GM21576 (cell line): Measurements from ENCODE around the gene UROD.
"Not testable (repeated sequence)": the region's sequence is repeated elsewhere in the genome, so short reads cannot be mapped to it uniquely, and the experiment has no call there.

Experiments
- ATAC-seq: cut with Tn5 transposase; IDR thresholded peaks from one replicate; pipeline ENCODE4 v1.9.1; 2021; ENCODE audit warnings: mild to moderate bottlenecking, moderate library complexity; ENCODE audit not compliant: unreplicated experiment

The UROD gene

DNA sequence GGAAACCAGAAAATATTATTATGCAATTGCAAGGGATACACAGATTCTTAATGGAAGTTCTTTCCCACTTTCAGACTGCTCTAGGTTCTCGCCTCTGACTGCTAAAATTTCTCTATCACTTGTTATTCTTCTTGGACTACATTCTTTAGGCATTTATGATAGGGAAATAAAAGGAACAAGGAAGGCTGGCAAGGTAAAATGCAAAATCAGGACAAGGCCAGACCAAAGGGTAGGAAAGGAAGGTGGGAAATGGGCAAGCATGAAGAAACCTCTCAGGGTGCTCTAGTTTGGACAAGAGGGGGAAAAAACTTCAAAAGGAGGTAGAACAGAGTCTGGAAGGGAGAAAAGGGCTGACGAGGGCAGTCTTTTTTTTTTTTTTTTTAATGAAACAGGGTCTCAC, 26.2 kb downstream of the UROD start:
- no peak for ATAC-seq

- no peak for ATAC-seq
Measured at GRCh38 chr1:45038661-45039364, 26.8 kb downstream of the UROD start.

GRCh38 chr1:45040297-45040696, 28.2 kb downstream of the UROD start:
- ATAC-seq: no peak

- ATAC-seq: no peak
Measured at GRCh38 chr1:45043094-45043493, 31.0 kb downstream of the UROD start.

GRCh38 chr1:45044916-45045315, 32.9 kb downstream of the UROD start:
- no peak for ATAC-seq

DNA sequence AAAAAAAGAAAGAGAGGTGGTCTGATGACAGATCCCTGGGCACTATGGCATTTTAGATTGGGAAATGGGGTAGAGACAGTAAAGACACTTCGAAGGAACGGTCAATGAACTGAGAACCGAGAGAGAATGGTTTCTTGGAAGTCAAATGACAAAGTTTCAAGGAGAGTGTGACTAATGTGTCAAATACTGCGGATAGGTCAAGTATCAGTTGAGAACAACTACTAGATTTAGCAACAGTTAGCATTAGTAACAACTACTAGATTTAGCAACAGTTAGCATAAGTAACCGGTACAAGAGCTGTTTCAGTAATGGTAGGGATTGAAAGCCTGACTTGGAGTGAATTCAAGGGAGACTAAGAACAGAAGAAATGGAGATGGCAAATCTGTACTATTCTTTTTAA, 35.0 kb downstream of the UROD start:
- no peak for ATAC-seq

DNA sequence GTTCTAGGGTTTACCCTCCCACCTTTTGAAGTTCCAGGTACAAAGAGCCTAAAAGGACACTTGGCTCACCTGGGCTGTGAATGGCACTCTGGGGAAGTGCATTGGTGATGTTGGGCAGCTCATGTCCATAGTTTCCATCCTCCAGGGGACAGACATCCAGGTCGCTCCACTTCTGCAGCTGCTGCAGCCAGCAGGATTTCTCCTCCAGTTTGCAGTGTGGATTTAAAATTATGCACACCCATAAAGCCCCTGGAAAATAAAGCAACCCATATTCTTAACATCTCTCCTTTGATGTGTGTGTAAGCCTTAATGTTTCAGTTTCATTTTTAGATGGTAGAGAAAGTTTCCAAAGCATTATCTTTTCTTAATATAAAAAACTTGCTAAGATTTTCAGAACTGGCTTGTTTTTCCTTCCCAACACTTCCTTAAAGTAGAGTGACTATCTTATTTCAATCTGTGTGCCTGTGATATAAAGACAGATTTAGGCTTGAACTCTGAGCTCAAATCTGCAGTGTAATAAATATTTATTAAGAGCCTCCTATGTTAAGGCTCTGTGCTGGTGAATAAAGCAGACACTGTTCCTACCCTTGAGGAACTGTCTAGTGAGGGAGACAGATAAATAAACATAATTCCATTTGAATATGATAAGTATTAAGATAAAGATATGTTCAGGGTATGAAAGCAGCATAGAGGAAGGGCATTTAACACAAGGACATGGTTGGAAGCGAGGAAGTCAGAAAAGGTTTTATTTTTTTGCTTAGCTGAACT, 39.1 kb downstream of the UROD start:
- ATAC-seq: no peak

DNA sequence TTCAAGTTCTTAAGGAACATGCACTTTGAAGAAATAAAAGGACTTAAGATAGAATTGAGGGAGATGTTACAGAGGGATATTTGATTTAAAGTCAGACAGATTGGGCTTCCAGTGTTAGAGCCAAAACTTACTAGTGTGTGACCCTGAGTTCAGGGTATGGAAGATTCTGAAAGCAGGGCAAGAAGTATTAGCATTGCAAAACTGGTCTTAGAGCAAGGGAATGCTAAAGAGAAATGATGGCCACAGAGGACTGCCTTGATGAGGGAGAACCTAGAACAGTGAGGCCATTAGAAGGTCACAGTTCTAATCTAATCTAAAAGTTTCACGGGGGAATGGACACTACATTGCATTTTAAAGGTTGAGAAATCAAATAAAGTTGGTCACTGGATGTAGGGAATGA, 45.5 kb downstream of the UROD start:
- ATAC-seq: no peak

- ATAC-seq: no peak
Measured at GRCh38 chr1:45059829-45060228, 47.8 kb downstream of the UROD start.

DNA sequence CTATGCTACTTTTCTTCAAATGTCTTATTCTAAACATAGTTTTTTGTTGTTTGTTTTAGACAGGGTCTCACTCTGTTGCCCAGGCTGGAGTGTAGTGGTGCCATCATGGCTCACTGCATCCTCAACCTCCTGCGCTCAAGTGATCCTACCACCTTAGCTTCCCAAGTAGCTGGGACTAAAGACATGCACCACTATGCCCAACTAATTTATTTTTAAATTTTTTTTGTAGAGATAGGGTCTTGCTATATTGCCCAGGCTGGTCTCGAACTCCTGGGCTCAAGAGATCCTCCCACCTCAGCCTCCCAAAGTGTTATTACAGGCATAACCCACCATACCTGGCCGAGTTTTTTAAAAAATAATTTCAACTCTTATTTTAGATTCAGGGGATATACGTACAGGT, 50.4 kb downstream of the UROD start:
- ATAC-seq: not testable (repeated sequence)

DNA sequence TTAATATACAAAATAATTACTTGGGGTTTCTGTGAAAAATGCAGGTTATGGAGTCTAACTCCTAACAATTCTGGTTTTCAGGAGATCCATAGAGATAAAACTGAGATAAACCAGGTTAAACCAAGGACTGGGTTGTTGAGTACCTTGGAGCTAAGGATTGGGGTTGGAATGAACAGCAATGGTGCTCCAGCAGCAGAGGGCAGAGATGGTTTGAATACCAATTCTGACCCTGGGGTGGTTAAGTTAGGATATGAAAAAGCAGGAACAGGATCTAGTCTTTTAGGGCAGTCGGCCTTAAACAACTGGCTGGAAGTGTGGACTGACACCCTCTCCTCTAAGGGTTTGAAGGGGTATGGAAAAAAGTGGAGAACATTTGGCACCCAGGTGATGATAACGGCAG, 53.0 kb downstream of the UROD start:
- ATAC-seq: no peak
